GM18507 (cell line): ENCODE data around the gene EIF2S3.
A peak's percentile ranks its signal among the peaks of the same experiment; 100 is the strongest.
"Not testable (repeated sequence)": the region's sequence is repeated elsewhere in the genome, so short reads cannot be mapped to it uniquely, and the experiment has no call there.

Experiments used
- DNase-seq: peaks from one replicate; pipeline ENCODE4 v3.0.0; 2011; ENCODE audit warnings: low read depth; ENCODE audit not compliant: insufficient read length; ENCODE audit errors: extremely low spot score
- FAIRE-seq: peaks from 2 replicates; lab custom pipeline; 2011; peaks lifted over from hg19 to GRCh38; lab: Jason Lieb, UNC

The EIF2S3 gene

DNA sequence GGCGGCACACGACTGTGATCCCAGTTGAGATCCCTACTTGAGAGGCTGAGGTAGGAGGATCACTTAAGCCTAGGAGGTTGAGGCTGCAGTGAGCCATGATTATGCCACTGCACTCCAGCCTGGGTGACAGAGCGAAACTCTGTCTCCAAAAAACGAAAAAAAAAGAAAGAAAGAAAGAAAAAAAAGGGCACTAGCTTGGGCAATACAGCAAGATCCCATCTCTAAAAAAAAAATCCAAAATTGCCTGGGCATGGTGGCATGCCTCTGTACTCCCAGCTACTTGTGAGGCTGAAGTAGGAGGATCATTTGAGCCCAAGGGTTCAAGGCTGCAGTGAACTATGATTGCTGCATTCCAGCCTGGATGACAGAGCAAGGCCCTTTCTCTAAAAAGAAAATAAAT is 17.0 kb upstream of the EIF2S3 start:
- FAIRE-seq (no peak), DNase-seq (no peak)

DNA sequence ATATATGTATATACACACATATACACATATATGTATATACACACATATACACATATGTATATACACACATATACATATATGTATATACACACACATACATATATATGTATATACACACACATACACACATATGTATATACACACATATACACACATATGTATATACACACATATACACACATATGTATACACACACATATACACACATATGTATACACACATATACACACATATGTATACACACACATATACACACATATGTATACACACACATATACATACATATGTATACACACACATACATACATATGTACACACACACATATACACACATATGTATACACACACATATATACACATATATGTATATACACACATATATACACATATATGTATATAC is 8.7 kb upstream of the EIF2S3 start:
- DNase-seq, FAIRE-seq: not testable (repeated sequence)

DNA sequence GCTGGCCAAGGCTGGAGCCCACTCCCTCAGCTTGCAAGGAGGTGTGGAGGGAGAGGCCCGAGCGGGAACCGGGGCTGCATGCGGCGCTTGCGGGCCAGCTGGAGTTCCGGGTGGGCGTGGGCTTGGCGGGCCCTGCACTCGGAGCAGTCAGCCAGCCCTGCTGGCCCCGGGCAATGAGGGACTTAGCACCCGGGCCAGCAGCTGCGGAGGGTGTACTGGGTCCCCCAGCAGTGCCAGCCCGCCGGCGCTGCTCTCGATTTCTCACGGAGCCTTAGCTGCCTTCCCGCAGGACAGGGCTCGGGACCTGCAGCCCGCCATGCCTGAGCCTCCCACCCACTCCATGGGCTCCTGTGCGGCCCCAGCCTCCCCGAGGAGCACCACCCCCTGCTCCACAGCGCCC is 5.1 kb upstream of the EIF2S3 start:
- DNase-seq, FAIRE-seq: not testable (repeated sequence)

DNA sequence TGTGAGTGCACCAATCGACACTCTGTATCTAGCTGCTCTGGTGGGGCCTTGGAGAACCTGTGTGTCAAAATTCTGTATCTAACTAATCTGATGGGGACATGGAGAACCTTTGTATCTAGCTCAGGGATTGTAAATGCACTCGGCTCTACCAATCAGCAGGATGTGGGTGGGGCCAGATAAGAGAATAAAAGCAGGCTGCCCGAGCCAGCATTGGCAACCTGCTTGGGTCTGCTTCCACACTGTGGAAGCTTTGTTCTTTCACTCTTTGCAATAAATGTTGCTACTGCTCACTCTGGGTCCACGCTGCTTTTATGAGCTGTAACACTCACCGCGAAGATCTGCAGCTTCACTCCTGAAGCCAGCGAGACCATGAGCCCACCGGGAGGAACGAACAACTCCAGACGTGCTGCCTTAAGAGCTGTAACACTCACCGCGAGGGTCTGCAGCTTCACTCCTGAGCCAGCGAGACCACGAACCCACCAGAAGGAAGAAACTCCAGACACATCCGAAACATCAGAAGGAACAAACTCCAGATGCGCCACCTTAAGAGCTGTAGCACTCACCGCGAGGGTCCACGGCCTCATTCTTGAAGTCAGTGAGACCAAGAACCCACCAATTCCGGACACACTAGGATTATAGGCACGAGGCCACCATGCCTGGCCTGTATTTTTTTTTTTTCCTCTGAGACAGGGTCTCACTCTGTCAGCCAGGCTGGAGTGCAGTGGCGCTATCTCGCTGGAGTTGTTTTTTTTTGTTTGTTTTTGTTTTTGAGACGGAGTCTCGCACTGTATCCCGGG is 4.0 kb upstream of the EIF2S3 start:
- not testable (repeated sequence) for FAIRE-seq, DNase-seq

DNA sequence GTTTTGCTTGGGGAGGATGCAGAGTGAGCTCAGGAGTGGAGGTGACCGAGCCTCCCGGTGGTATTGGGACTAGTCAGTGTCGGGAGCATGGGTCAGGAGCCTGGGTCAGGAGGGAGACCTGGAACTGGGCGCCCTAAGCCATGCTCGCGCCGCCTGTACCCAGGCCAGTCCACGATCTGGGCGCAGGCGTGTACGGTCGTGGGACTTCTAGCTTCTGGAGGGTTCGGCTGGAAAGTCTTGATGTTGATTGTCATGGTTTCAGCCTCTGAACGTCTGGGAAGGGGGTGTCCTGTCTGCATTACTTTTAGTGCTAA is 244 bp downstream of the EIF2S3 start:
- FAIRE-seq (no peak), DNase-seq (no peak)

DNA sequence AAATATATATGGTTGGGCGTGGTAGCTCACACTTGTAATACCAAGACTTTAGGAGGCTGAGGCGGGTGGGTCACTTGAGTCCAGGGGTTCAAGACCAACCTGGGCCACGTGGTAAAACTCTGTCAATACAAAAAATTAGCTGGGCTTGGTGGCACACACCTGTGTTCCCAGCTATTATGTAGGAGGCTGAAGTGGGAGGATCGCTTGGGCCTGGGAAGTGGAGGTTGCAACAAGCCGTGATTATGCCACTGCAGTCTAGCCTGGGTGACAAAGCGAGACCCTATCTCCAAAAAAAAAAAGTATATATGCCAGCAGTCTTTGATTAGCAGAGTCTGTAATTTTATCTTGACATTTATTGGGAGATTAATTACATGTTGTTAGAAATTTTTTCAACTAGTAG is 8.7 kb downstream of the EIF2S3 start:
- FAIRE-seq (no peak), DNase-seq (no peak)

DNA sequence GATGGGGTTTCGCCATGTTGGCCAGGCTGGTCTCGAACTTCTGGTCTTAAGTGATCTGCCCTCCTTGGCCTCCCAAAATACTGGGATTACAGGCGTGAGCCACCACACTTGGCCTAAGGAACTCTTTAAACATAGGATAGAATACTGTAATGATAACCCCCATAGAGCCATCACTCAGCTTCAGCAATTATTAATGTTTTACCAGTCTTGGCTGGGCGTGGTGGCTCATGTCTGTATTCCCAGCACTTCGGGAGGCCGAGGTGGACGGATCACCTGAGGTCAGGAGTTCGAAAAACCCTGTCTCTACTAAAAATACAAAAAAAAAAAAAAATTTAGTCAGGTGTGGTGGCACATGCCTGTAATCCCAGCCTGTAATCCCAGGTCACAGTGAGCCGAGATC is 15.1 kb downstream of the EIF2S3 start:
- FAIRE-seq, result no peak
- DNase-seq, result no peak

DNA sequence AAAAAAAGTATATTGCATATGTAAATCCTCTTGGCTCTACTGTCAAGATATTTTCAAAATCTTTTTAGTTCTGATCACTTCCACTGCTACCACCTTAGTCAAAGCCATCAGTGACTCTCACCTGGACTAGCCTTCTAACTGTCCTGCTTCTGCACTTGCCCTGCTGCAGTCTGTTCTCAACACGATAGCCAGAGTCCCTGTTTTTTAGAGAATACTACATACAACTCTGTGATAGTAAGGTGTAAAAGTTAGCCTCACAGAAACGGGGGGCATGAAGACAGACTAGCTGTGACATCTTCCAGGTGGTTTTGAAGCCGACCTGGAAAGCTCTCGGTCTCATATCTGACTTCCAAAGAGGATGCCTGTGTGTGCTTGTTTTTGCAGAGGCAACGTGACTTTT is 24.7 kb downstream of the EIF2S3 start:
- DNase-seq (no peak), FAIRE-seq (no peak)

DNA sequence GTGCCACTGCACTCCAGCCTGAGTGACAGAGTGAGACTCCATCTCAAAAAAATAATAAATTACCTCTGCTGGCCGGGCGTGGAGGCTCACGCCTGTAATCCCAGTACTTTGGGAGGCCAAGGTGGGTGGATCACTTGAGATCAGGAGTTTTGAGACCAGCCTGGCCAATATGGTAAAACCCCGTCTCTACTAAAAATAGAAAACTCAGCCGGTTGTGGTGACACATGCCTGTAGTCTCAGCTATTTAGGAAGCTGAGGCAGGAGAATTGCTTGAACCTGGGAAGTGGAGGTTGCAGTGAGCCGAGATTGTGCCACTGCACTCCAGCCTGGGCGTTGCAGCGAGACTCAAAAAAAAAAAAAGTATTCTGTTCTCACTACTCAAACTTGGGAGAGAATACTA is 25.5 kb downstream of the EIF2S3 start:
- not testable (repeated sequence) for FAIRE-seq, DNase-seq

DNA sequence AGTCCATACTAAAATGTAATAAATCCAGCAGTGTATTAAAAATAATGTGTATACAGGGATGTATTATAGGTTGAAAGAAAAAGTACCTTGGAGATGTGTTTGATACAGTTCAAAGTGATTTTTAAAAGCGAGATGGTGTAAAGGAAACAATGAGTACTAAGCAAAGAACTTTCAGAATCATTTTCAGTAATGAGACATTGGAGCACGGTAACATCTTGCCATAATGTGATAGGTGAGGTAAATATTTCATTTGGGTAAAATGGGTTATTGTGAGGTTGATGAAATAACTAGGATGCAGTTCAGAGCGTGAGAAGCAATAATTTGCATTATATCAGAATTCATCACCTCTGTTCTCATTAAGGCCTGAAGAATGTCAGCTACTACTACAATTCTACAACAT is 25.9 kb downstream of the EIF2S3 start:
- DNase-seq (no peak), FAIRE-seq (peak; percentile 77)

DNA sequence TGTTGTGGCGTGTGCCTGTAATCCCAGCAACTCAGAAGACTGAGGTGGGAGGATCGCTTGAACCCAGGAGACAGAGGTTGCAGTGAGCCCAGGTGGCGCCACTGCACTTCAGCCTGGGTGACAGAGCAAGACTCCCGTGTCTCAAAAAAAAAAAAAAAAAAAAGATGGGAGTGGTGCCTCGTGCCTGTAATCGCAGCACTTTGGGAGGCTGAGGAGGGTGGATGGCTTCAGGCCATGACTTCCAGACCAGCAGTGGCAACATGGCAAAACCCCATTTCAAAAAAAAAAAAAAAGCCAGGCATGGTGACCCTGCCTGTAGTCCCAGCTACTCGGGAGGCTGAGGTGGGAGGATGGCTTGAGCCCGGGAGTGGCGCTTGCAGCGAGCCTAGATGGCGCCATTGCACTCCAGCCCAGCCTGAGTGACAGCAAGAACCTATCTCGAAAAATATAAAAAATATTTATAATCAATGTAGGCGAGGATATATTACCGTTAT is 27.0 kb downstream of the EIF2S3 start:
- DNase-seq (no peak), FAIRE-seq (peak; percentile 64)

DNA sequence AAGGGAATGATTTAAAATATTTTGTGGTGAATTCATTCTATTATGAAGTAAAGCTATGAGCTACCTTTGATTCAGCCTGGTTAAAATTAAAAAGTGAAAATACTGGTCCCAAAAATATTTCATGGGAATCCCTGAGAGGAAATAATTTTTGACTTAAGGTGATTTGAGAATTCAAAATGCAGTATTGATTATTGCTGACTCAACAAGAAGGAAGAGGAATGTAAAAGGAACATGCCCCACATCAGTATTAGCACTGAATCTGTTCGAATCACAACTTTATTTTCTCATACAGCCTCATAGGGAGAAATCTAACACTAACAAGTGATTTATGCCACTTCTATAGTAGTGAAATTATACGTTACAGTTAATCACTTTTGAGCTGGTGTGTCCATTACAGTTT is 27.7 kb downstream of the EIF2S3 start:
- DNase-seq (no peak), FAIRE-seq (no peak)

DNA sequence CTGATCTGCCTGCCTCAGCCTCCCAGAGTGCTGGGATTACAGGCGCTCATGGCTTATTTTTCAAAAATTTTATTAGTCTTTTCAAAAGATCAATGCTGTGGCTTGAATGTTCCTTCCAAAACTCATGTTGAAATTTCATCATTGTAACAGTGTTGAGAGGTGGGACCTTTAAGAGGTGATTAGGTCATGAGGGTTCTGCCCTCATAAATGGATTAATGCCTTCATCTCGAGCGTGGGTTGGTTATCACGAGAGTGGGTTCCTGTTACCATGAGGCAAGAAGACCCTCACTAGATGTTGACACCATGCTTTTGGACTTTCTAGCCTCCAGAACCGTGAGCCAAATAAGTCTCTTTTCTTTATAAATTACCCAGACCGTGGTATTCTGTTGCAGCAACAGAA is 30.3 kb downstream of the EIF2S3 start:
- FAIRE-seq, result no peak
- no peak for DNase-seq

DNA sequence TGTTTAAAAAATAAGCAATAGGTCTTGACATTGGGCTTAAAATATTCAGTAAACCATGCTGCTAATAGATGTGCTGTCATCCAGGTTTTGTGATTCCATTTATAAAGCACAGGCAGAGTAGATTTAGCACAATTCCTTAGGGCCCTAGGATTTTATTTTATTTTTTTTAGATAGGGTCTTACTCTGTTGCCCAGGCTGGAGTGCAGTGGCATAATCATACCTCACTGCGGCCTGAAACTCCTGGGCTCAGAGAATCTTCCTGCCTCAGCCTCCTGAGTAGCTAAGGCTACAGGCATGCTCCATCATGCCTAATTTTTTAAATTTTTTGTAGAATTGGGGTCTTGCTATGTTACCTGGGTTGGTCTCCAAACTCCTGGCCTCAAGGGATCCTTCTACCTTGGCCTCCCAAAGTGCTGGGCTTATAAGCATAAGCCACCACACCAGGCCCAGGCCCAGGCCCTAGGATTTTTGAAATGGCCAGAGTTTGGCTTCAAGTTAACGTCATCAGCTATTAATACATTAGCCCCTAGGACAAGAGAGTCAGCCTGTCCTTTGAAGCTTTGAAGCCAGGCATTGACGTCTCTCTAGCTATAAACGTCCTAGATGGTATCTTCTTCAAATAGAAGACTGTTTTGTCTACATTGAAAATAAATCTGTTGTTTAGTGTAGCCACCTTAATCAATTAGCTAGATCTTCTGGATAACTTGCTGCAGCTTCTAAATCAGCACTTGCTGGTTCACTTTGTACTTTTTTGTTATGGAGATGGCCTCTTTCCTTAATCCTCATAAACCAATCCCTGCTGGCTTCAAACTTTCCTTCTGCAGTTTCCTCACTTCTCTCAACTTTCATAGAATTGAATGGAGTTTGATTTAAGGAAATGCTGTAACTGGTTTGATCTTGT is 35.8 kb downstream of the EIF2S3 start:
- FAIRE-seq, result no peak
- DNase-seq, result no peak

DNA sequence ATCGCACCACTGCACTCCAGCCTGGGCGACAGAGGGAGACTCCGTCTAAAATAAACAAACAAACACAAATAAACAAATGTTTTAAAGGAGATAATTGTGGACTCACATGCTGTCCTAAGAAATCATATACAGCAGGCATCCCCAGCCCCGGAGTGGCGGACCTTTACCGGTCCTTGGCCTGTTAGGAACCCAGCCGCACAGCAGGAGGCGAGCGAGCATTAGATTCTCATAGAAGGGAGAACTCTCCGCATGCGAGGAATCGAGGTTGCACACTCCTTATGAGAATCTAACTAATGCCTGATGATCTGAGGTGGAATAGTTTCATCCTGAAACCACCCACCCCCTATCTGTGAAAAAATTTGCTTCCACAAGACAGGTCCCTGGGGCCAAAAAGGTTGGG is 39.0 kb downstream of the EIF2S3 start:
- DNase-seq (no peak), FAIRE-seq (no peak)

DNA sequence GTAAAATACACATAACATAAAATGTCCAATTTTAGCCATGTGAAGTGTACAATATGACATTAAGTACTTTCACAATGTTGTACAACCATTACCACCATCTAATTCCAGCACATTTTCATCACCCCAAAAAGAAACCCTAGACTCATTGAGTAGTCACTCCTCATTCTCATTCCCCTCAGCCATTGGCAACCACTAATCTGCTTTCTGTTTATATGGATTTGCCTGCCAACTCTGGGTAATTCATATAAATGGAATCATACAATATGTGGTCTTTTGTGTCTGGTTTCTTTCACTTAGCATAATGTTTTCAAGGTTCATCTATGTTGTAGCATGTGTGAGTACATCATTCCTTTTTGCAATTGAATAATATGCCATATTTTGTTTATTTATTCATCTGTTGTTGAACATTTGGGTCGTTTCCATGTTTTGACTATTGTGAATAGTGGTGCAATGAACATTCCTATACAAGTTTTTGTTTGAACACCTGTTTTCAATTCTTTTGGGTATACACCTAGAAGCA is 43.0 kb downstream of the EIF2S3 start:
- no peak for DNase-seq
- FAIRE-seq, result no peak

DNA sequence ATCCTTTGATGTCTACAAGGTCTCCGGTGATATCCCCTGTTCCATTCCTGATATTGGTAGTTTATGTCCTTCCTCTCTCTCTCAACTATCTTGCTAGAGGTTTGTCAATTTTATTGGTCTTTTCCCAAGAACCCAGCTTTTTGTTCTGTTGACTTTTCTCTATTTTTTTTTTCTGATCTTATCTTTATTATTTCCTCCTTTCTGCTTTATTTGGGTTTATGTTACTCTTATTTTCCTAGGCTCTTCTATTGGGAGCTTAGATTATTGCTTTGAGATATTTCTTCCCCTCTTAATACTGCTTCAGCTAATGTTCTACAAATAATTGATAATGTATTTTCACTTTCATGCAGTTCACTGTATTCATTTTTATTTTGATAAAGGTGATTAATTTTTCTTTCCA is 44.2 kb downstream of the EIF2S3 start:
- FAIRE-seq, result no peak

DNA sequence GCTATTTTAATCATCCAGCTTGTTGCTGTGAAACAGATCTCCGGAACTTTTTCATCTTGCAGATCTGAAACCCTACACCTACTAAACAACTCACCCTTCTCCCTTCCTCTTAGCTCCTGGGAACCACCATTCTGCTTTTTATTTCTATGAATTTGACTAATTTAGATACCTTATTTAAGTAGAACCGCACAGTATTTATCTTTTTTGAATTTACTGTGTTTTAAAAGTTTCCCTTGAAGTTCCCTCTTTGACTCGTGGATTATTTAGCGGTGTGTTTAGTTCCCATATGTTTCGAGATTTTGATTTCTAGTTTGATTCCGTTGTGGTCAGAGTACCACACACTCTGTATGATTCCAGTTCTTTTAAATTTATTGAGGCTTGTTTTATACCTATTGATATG is 44.6 kb downstream of the EIF2S3 start:
- DNase-seq (no peak), FAIRE-seq (no peak)

More for the DNA sequence above, 44.2 kb downstream of the EIF2S3 start:
- DNase-seq, result no peak

DNA sequence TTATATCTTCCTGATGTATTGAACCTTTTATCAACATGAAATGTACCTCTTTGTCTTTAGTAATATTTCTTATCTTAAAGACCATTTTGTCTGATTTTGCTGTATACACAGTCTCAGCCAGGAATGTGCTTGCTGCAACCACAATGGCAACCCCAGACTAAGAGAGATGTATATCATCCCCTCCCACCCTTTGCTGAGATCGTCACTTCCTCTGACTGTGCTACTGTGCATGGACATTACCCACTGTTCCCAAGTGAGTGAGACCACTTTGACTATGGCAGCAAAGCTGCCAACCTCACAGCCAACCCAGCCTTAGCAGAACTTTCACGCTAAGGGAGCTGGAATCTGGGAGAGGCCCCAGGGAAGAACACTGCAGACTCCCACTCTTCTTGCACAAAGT is 46.0 kb downstream of the EIF2S3 start:
- DNase-seq, result no peak
- no peak for FAIRE-seq

DNA sequence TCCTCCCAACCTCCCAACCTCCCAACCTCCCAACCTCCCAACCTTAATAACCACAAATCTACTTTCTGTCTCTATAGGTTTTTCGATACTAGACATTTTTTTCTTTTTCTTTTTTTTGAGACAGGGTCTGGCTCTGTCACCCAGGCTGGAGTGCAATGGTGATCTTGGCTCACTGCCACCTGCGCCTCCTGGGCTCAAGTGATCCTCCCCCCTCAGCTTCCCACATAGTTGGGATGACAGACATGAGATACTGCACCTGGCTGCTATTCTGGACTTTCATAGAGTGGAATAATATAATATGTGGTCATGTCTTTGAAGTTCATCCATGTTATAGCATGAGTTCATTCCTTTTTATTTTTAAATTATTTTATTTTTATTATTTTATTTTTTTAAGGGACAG is 55.3 kb downstream of the EIF2S3 start:
- no peak for DNase-seq
- no peak for FAIRE-seq
